NCI-H2081 (cell line): Measurements from ENCODE around the gene CKS1B.
A peak's percentile ranks its signal among the peaks of the same experiment; 100 is the strongest.
"Not testable (repeated sequence)": the region's sequence is repeated elsewhere in the genome, so short reads cannot be mapped to it uniquely, and the experiment has no call there.

Experiments
- DNase-seq, 2 experiments: peaks; one replicate each; lab custom pipeline; 2025; lab: John Stamatoyannopoulos, UW

CKS1B gene

GRCh38 chr1:154987326-154987725 is 12.8 kb downstream of the CKS1B start:
- DNase-seq: no peak

GRCh38 chr1:154988058-154988954 is 13.8 kb downstream of the CKS1B start:
- no peak for DNase-seq

- DNase-seq: no peak
Observed at GRCh38 chr1:154989195-154989860, 14.8 kb downstream of the CKS1B start.

- DNase-seq: no peak
Observed at GRCh38 chr1:154990276-154990675, 15.8 kb downstream of the CKS1B start.

- peak in 1 of 2 experiments; percentile 19 for DNase-seq
Observed at GRCh38 chr1:154992721-154993571, 18.5 kb downstream of the CKS1B start.

- DNase-seq: no peak
Observed at GRCh38 chr1:154993572-154994268, 19.2 kb downstream of the CKS1B start, which contains the start of gene LENEP. TSS of gene LENEP (plus strand) at chr1:154993586. CDS start at chr1:154993608, 22 bp downstream.

GRCh38 chr1:154994269-154994587 is 19.7 kb downstream of the CKS1B start:
- DNase-seq: no peak

- no peak for DNase-seq
Observed at GRCh38 chr1:154994591-154994990, 20.1 kb downstream of the CKS1B start.

GRCh38 chr1:154995301-154995983 is 21.0 kb downstream of the CKS1B start:
- not testable (repeated sequence) for DNase-seq

- no peak for DNase-seq
Observed at GRCh38 chr1:154996966-154997701, 22.7 kb downstream of the CKS1B start.

- no peak for DNase-seq
Observed at GRCh38 chr1:154998201-154998780, 23.8 kb downstream of the CKS1B start.

- DNase-seq: peak; percentile 77 to 82
Observed at GRCh38 chr1:154998818-154999570, 24.5 kb downstream of the CKS1B start.

GRCh38 chr1:154999571-155000410 is 25.3 kb downstream of the CKS1B start:
- peak; percentile 58 to 76 for DNase-seq

- peak in 1 of 2 experiments; percentile 74 for DNase-seq
Observed at GRCh38 chr1:155000411-155000725, 25.9 kb downstream of the CKS1B start.

GRCh38 chr1:155000726-155001424 is 26.4 kb downstream of the CKS1B start:
- DNase-seq: peak; percentile 90 to 95

GRCh38 chr1:155001425-155001674 is 26.9 kb downstream of the CKS1B start:
- DNase-seq: no peak

- peak; percentile 99 to 100 for DNase-seq
Observed at GRCh38 chr1:155001675-155002463, 27.4 kb downstream of the CKS1B start.
